Measurements from ENCODE around the gene CYP19A1. TPM values are rescaled to one million over a fixed set of nuclear protein-coding genes. Genes with fewer than 3 reads are reported as not detected.

Gene CYP19A1
- total RNA-seq, 4 donors from 2014 or later = not detected

GRCh38 chr15:51382787-51383186 lies 44.4 kb upstream of the CYP19A1 start:
- no peak for TF ChIP-seq POLR2A (IDR thresholded peaks at IDR 0.05)
- TF ChIP-seq, protein P1, sequence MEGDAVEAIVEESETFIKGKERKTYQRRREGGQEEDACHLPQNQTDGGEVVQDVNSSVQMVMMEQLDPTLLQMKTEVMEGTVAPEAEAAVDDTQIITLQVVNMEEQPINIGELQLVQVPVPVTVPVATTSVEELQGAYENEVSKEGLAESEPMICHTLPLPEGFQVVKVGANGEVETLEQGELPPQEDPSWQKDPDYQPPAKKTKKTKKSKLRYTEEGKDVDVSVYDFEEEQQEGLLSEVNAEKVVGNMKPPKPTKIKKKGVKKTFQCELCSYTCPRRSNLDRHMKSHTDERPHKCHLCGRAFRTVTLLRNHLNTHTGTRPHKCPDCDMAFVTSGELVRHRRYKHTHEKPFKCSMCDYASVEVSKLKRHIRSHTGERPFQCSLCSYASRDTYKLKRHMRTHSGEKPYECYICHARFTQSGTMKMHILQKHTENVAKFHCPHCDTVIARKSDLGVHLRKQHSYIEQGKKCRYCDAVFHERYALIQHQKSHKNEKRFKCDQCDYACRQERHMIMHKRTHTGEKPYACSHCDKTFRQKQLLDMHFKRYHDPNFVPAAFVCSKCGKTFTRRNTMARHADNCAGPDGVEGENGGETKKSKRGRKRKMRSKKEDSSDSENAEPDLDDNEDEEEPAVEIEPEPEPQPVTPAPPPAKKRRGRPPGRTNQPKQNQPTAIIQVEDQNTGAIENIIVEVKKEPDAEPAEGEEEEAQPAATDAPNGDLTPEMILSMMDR (IDR thresholded peaks at IDR 0.05) = peak in 1 of 4 experiments; percentile 17
- Histone ChIP-seq H3K27ac (no peak overlapping the region), H3K9me3 (no peaks in the 10 kb centered on the region), H3K4me3 (no peak overlapping the region), H3K27me3 (no peaks in the 10 kb centered on the region), H3K4me1 (no peaks in the 10 kb centered on the region), H3K36me3 (no peaks in the 10 kb centered on the region)
- DNase-seq = peak in 1 of 2 donors; percentile 21
- intact Hi-C loops (cut with DNase I; ENCODE audit: low total_unique reads) = no loop called here

DNA sequence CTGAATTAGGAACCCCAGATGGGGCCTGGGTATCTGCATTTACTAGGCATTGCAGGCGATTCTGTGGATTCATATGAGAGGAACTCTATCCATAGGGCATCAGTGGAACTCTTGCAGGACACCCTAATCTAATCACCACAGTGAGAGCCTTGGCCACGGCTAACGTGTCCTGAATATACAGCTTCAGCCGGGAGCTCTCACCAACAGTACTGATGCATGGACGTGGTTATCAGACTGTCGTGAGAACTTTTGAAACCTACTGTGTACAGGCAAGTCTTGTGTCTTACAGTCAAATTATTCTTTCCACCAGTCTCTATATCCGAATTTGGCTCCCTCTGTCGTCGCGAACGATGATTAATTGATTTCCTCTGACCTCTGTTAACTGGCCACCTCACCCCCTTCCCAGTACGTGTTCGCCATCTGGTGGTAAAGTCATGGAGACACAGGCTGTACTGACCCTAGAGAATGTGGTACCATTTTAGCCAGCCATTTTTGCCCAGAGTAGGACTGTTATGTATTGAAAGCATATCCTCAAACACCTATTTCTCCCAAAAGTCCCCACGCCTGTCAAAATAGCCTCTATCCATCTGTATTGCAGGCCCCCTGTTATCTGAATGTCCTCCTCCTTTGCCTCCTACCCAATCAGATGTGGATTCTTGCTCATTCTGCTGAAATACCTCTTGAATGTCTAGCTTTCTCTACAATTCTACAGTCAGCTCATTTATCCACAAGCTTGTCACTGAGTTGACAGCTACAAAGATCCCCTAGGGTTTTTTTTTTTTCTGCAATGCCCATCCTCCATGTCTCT lies 42.8 kb upstream of the CYP19A1 start:
- TF ChIP-seq POLR2A (IDR thresholded peaks at IDR 0.05) = no peak
- TF ChIP-seq, protein P1 (IDR thresholded peaks at IDR 0.05) = peak; percentile 65 to 86 (median 77)
- Histone ChIP-seq H3K4me3 (no peak overlapping the region), H3K27ac (no peak overlapping the region), H3K27me3 (no peaks in the 10 kb centered on the region), H3K4me1 (no peaks in the 10 kb centered on the region), H3K9me3 (no peaks in the 10 kb centered on the region), H3K36me3 (no peaks in the 10 kb centered on the region)
- intact Hi-C loops (cut with DNase I; ENCODE audit: low total_unique reads) = no loop called here
- peak; percentile 24 to 47 for DNase-seq

GRCh38 chr15:51379390-51379789 lies 41.0 kb upstream of the CYP19A1 start:
- H3K27ac ChIP-seq = no peak overlapping the region

DNA sequence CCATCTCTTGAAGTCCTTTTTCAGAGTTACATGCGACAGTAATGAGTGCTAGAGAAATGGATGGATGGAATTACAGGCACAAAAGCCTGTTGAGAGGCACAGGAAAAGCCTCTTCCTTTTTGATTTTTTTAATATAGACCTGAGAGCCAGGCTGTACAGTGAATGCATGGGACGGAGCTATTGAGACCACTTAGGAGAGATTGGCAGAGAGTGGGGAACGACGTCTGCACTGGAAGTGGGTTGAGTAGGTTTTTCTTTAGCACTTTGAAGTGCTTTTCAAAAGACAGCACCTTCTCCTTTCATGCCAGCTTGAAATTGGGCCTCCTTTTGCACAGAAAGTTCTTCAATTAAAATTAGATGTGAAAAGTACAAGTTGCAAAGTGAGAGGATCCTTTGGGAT lies 40.0 kb upstream of the CYP19A1 start:
- no peak for TF ChIP-seq POLR2A (IDR thresholded peaks at IDR 0.05)
- TF ChIP-seq, protein P1 (IDR thresholded peaks at IDR 0.05) = no peak
- no peaks in the 10 kb centered on the region for H3K4me1 ChIP-seq
- H3K27ac ChIP-seq = no peak overlapping the region
- H3K27me3 ChIP-seq = no peaks in the 10 kb centered on the region
- H3K36me3 ChIP-seq = no peaks in the 10 kb centered on the region
- H3K9me3 ChIP-seq = no peaks in the 10 kb centered on the region
- no peak for DNase-seq
- H3K4me3 ChIP-seq = no peak overlapping the region
- intact Hi-C loops (cut with DNase I; ENCODE audit: low total_unique reads) = no loop called here

More at GRCh38 chr15:51379390-51379789, 41.0 kb upstream of the CYP19A1 start:
- no peak for DNase-seq
- Histone ChIP-seq H3K36me3 (no peaks in the 10 kb centered on the region), H3K27me3 (no peaks in the 10 kb centered on the region), H3K9me3 (no peaks in the 10 kb centered on the region), H3K4me1 (no peaks in the 10 kb centered on the region), H3K4me3 (no peak overlapping the region)
- intact Hi-C loops (cut with DNase I; ENCODE audit: low total_unique reads) = no loop called here
- TF ChIP-seq POLR2A (IDR thresholded peaks at IDR 0.05) = no peak
- TF ChIP-seq, protein P1 (IDR thresholded peaks at IDR 0.05) = no peak

GRCh38 chr15:51377038-51377786 lies 38.8 kb upstream of the CYP19A1 start:
- H3K4me3 ChIP-seq = no peak overlapping the region
- H3K9me3 ChIP-seq = no peaks in the 10 kb centered on the region
- H3K4me1 ChIP-seq = no peaks in the 10 kb centered on the region
- no peak for DNase-seq
- H3K36me3 ChIP-seq = no peaks in the 10 kb centered on the region
- H3K27me3 ChIP-seq = no peaks in the 10 kb centered on the region
- intact Hi-C loops (cut with DNase I; ENCODE audit: low total_unique reads) = no loop called here
- TF ChIP-seq, protein P1 (IDR thresholded peaks at IDR 0.05) = no peak
- no peak for TF ChIP-seq POLR2A (IDR thresholded peaks at IDR 0.05)
- H3K27ac ChIP-seq = no peak overlapping the region
